Thyroid gland (tissue), 4 donors: ENCODE data around the gene KCNIP1.

Source experiments
- CTCF ChIP-seq, 6 experiments: fragments of 200-600 bp in 3 of 6; fragments of 450-650 bp in 3 of 6; sonication (generic) in 3 of 6; IDR thresholded peaks; one replicate each; pipeline ENCODE4 v1.5.1; 2016 to 2019; ENCODE audit warnings: antibody characterized with exemption in 6 of 6, mild to moderate bottlenecking in 2 of 6, inconsistent platforms in 1 of 6, moderate library complexity in 1 of 6
- POLR2A ChIP-seq, 2 donors: fragments of 450-650 bp; IDR thresholded peaks; one replicate each; pipeline ENCODE4 v1.6.1; 2017; ENCODE audit warnings: antibody characterized with exemption in 2 of 2, mild to moderate bottlenecking in 2 of 2, moderate library complexity in 1 of 2

GRCh38 chr5:170478306-170478705 lies 25.5 kb upstream of the KCNIP1 start:
- no peak for TF ChIP-seq CTCF (IDR thresholded peaks at IDR 0.05)
- no peak for TF ChIP-seq POLR2A (IDR thresholded peaks at IDR 0.05)
